ENCODE measurements around the gene P2RY12. TPM values are rescaled to one million over a fixed set of nuclear protein-coding genes. Genes with fewer than 3 reads are reported as not detected.

Gene P2RY12
- total and polyA plus RNA-seq, 2 of the 8 experiments (the other 6 are each of a cell fraction or from before 2014, with no cell fraction given), result not detected

- ChIA-PET POLR2A (ENCODE audit: partially characterized antibody) (interaction anchor here (0.8 kb wide), 1 partner anchor 14 kb away, joined by 3 read pairs; no protein-coding TSS in a partner anchor), CTCF (ENCODE audit: partially characterized antibody) (interaction anchor here (0.6 to 1.1 kb wide), 6 partner anchors 8 to 20 kb away, joined by 3 to 7 read pairs (median 4); no protein-coding TSS in a partner anchor)
- no peak overlapping the region for H3K4me2 ChIP-seq (ENCODE audit: insufficient read depth in 1 of 2, low read depth in 2 of 2, low read length in 2 of 2)
- no peak overlapping the region for H3K23ac ChIP-seq (ENCODE audit: insufficient read length)
- H3K4me1 ChIP-seq (replicated peaks in 1 of 4; ENCODE audit: control insufficient read depth in 3 of 4, insufficient read depth in 4 of 4, low read length in 3 of 4), result peaks cover 0 to 5% (median 4%) of the 10 kb centered on the region in 4 experiments; a peak in 4 of 7 replicates
- H2BK20ac ChIP-seq (ENCODE audit: low read length), result no peak overlapping the region
- H3K79me1 ChIP-seq (ENCODE audit: low read depth, low read length), result no peaks in the 10 kb centered on the region
- DNase-seq (ENCODE audit: low read depth in 1 of 2, low spot score in 2 of 2) (no peak), FAIRE-seq (no peak)
- no peaks in the 10 kb centered on the region for H3K36me3 ChIP-seq (ENCODE audit: control insufficient read depth in 2 of 4, insufficient read depth in 4 of 4, low read length in 3 of 4)
- no peaks in the 10 kb centered on the region for H3K27me3 ChIP-seq (replicated peaks in 1 of 4; ENCODE audit: control insufficient read depth in 3 of 4, extremely low read depth in 1 of 4, insufficient read depth in 3 of 4, low read length in 3 of 4)
- no peak overlapping the region for H2BK5ac ChIP-seq (ENCODE audit: low read depth, low read length)
- H2AFZ ChIP-seq (ENCODE audit: low read length), result no peak overlapping the region
- H4K8ac ChIP-seq (ENCODE audit: extremely low read depth, insufficient read depth, low read length), result no peak overlapping the region
- H3K18ac ChIP-seq (ENCODE audit: extremely low read depth, low read length), result no peak overlapping the region
- no peak overlapping the region for H2BK15ac ChIP-seq (ENCODE audit: low read length)
- H3K56ac ChIP-seq (replicated peaks; ENCODE audit: insufficient read length, low read depth, low read length), result no peak overlapping the region
- no peaks in the 10 kb centered on the region for H4K20me1 ChIP-seq (replicated peaks in 1 of 2; ENCODE audit: control insufficient read depth in 1 of 2, insufficient read depth in 2 of 2, low read length in 2 of 2)
- H3K23me2 ChIP-seq (ENCODE audit: low read depth, low read length), result no peaks in the 10 kb centered on the region
- no peaks in the 10 kb centered on the region for H3K9me3 ChIP-seq (ENCODE audit: insufficient read depth in 2 of 2, low read depth in 1 of 2, low read length in 1 of 2)
- H2AK5ac ChIP-seq (ENCODE audit: low read depth, low read length), result no peak overlapping the region
- no peak overlapping the region for H2BK12ac ChIP-seq (ENCODE audit: low read depth, low read length)
- no peak overlapping the region for H3K4ac ChIP-seq (replicated peaks; ENCODE audit: insufficient read length, low read depth, low read length)
- no peak overlapping the region for H3K14ac ChIP-seq (ENCODE audit: insufficient read length)
- WGBS, 2 experiments (ENCODE audit: extremely low coverage in 1 of 2, insufficient coverage in 1 of 2, insufficient read length in 1 of 2, insufficient replicate concordance in 2 of 2, low coverage in 1 of 2, low lambda C conversion rate in 2 of 2, missing lambda C conversion rate in 1 of 2), result 90% methylated on average over 7 of the region's 7 CpGs; no CpG with 5 or more reads in 1 of the 2 experiments
- H3K9ac ChIP-seq (replicated peaks in 1 of 4; ENCODE audit: extremely low read depth in 1 of 4, low read depth in 3 of 4, low read length in 3 of 4), result no peak overlapping the region
- H2BK120ac ChIP-seq (replicated peaks; ENCODE audit: low read depth, low read length), result no peak overlapping the region
- H3K4me3 ChIP-seq (ENCODE audit: extremely low read depth in 1 of 4, insufficient read depth in 2 of 4, low read depth in 3 of 4, low read length in 4 of 4), result no peak overlapping the region
- no peak overlapping the region for H3K27ac ChIP-seq (ENCODE audit: low read depth, low read length)
- no peak overlapping the region for H4K91ac ChIP-seq (replicated peaks; ENCODE audit: insufficient read length, low read length)
- H4K5ac ChIP-seq (ENCODE audit: insufficient read length, low read depth, low read length), result no peak overlapping the region
- H3K79me2 ChIP-seq (ENCODE audit: control insufficient read depth in 1 of 2, insufficient read depth in 2 of 2, low read length in 2 of 2), result no peaks in the 10 kb centered on the region
- TF ChIP-seq MAFK (IDR thresholded peaks at IDR 0.05; ENCODE audit: low read depth, low read length), result no peak
- TF ChIP-seq KDM4A (IDR thresholded peaks at IDR 0.05; ENCODE audit: low read depth, low read length, severe bottlenecking), result no peak
- TF ChIP-seq ATF2 (IDR thresholded peaks at IDR 0.05; ENCODE audit: low read length), result no peak
- TF ChIP-seq HDAC6 (IDR thresholded peaks at IDR 0.05; ENCODE audit: low read depth, low read length), result no peak
- TF ChIP-seq EGR1 (IDR thresholded peaks at IDR 0.05; ENCODE audit: borderline replicate concordance, low read depth, low read length), result no peak
- no peak for TF ChIP-seq SAP30 (IDR thresholded peaks at IDR 0.05; ENCODE audit: insufficient read depth, insufficient replicate concordance, low read length)
- TF ChIP-seq HDAC2 (IDR thresholded peaks at IDR 0.05; ENCODE audit: borderline replicate concordance in 1 of 2, low read depth in 2 of 2, low read length in 2 of 2), result no peak
- no peak for TF ChIP-seq SIX5 (IDR thresholded peaks at IDR 0.05; ENCODE audit: low read depth, low read length)
- no peak for TF ChIP-seq CBX8 (IDR thresholded peaks at IDR 0.05; ENCODE audit: borderline replicate concordance, low read depth, low read length)
- TF ChIP-seq RAD21 (IDR thresholded peaks at IDR 0.05 in 1 of 2, conservative IDR thresholded peaks at IDR 0.05 in 1 of 2; ENCODE audit: low read depth in 2 of 2, low read length in 2 of 2), result no peak
- TF ChIP-seq CEBPB (IDR thresholded peaks at IDR 0.05; ENCODE audit: low read depth, low read length), result no peak
These were observed 65.6 kb downstream of the P2RY12 start for GRCh38 chr3:151318991-151319390.

Data from H1 (cell line).